ENCODE measurements around the gene OR52R1.

The OR52R1 gene

GRCh38 chr11:4782454-4782853, 21.7 kb downstream of the OR52R1 start:
- no peak for FAIRE-seq

GRCh38 chr11:4769838-4770237, 34.3 kb downstream of the OR52R1 start, which contains the start of gene OR51F1:
OR51F1 (minus strand) TSS chr11:4769938; CDS start chr11:4769938, 0 bp downstream.
- TF ChIP-seq, protein P1, sequence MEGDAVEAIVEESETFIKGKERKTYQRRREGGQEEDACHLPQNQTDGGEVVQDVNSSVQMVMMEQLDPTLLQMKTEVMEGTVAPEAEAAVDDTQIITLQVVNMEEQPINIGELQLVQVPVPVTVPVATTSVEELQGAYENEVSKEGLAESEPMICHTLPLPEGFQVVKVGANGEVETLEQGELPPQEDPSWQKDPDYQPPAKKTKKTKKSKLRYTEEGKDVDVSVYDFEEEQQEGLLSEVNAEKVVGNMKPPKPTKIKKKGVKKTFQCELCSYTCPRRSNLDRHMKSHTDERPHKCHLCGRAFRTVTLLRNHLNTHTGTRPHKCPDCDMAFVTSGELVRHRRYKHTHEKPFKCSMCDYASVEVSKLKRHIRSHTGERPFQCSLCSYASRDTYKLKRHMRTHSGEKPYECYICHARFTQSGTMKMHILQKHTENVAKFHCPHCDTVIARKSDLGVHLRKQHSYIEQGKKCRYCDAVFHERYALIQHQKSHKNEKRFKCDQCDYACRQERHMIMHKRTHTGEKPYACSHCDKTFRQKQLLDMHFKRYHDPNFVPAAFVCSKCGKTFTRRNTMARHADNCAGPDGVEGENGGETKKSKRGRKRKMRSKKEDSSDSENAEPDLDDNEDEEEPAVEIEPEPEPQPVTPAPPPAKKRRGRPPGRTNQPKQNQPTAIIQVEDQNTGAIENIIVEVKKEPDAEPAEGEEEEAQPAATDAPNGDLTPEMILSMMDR (IDR thresholded peaks at IDR 0.05; ENCODE audit: insufficient read depth, missing control alignments), result no peak
- no peak for DNase-seq (ENCODE audit: insufficient read length, low spot score)
- FAIRE-seq, result no peak

More at GRCh38 chr11:4782454-4782853, 21.7 kb downstream of the OR52R1 start:
- TF ChIP-seq, protein P1 (IDR thresholded peaks at IDR 0.05; ENCODE audit: insufficient read depth, missing control alignments), result no peak
- DNase-seq (ENCODE audit: insufficient read length, low spot score), result no peak

DNA sequence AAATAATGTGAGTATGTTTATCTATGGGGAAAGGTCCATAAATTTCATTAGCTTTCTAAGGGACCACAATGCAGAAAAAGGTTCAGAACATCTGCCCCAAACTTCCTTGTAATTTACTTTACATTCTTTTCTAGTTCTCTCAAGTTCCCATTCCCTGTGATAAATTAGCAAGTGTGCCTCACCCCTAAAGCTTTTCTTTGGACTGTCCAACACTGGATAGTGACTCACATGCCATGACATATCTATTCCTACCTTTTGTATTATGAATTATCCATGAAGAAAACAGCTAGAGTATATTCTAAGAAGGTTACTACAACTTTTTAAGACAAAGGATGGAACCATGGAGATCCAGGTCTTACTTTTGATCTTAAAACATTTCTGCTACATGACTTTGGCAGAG, 36.1 kb downstream of the OR52R1 start:
- TF ChIP-seq, protein P1 (IDR thresholded peaks at IDR 0.05; ENCODE audit: insufficient read depth, missing control alignments), result no peak
- DNase-seq (ENCODE audit: insufficient read length, low spot score) (no peak), FAIRE-seq (no peak)

DNA sequence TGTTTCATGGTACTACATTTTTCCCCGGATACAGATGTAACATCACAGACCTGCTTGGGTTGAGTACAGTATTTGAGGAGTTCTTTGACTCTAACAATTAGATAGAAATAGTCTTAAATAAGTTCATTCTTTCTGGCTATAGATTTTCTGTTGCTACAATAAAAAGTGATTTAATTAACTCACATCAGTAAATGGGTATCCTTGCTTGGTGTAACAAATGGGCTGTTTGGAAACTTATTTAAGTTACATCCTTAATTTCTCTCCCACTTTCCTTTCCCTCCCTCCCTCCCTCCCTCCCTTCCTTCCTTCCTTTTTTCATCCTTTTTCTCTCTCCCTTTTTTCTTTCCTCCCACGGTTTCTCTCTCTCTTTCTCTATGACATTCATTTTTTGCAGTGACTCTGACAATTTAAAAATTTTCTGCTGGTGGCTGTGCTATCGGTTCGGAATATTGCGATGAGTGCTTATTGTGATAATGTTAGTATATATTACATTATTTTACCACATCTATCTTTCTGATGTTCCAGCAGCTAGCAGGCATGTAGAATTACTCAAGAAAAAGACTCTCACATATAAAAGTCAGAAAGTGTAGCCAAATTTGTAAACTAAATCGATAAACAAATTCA, 37.6 kb downstream of the OR52R1 start:
- DNase-seq (ENCODE audit: insufficient read length, low spot score), result no peak
- TF ChIP-seq, protein P1 (IDR thresholded peaks at IDR 0.05; ENCODE audit: insufficient read depth, missing control alignments), result no peak
- FAIRE-seq, result no peak

DNA sequence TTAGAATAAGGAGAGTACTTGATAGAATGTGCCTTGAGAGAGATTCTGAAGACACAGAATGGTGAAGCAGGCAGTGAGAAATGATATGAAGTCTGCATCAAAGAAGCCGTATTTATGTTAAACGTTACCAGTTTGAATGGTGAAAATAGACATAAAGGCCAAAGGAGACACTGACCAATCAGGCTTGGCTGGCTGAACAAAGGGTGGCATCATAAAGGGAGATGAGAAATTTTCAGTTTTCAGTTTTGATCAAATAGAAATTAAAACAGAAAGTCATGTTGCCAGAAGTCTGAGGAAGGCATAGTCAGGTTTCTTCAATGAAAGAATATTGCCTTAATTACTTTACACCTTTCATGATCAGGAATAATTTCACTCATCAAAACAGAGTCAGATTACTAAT, 41.1 kb downstream of the OR52R1 start:
- TF ChIP-seq, protein P1 (IDR thresholded peaks at IDR 0.05; ENCODE audit: insufficient read depth, missing control alignments), result no peak
- FAIRE-seq (no peak), DNase-seq (ENCODE audit: insufficient read length, low spot score) (no peak)

All from D721Med (cell line).